Endodermal cell (in vitro differentiated cells): ENCODE data around the gene ALAS1. TPM values are rescaled to one million over a fixed set of nuclear protein-coding genes. Genes with fewer than 3 reads are reported as not detected.

Experiments
- DNase-seq: peaks from one replicate; pipeline ENCODE4 v3.0.0-alpha.2; 2017
- H3K27ac ChIP-seq: 2 replicates; pipeline ENCODE4 v1.5.1; 2013; ENCODE audit warnings: mild to moderate bottlenecking, low read depth, low read length, moderate library complexity
- H3K27me3 ChIP-seq: 2 replicates; pipeline ENCODE4 v1.6.1; 2013; ENCODE audit warnings: mild to moderate bottlenecking, low read length, moderate library complexity; ENCODE audit not compliant: insufficient read depth, control insufficient read depth, poor library complexity, severe bottlenecking
- H3K36me3 ChIP-seq: 2 replicates; pipeline ENCODE4 v1.7.0; 2013; ENCODE audit warnings: mild to moderate bottlenecking, low read length, moderate library complexity; ENCODE audit not compliant: control insufficient read depth, insufficient read depth
- H3K4me1 ChIP-seq: one replicate; pipeline ENCODE4 v1.7.0; 2013; ENCODE audit warnings: low read length; ENCODE audit not compliant: control insufficient read depth, insufficient read depth
- H3K4me3 ChIP-seq: 2 replicates; pipeline ENCODE4 v1.5.1; 2013; ENCODE audit warnings: mild to moderate bottlenecking, low read length, moderate library complexity
- H3K9ac ChIP-seq: 2 replicates; pipeline ENCODE4 v1.6.1; 2013; ENCODE audit warnings: mild to moderate bottlenecking, low read length, moderate library complexity; ENCODE audit not compliant: poor library complexity, severe bottlenecking; ENCODE audit errors: extremely low read depth
- H3K9me3 ChIP-seq: 2 replicates; pipeline ENCODE4 v1.6.1; 2013; ENCODE audit warnings: mild to moderate bottlenecking, low read length, moderate library complexity; ENCODE audit not compliant: control insufficient read depth
- H3K27ac Mint-ChIP-seq: 2 replicates; pipeline ENCODE4 v1.8.0; 2020; ENCODE audit warnings: mixed read lengths
- H3K27me3 Mint-ChIP-seq: 2 replicates; pipeline ENCODE4 v1.8.0; 2021; ENCODE audit warnings: mild to moderate bottlenecking, mixed read lengths; ENCODE audit not compliant: insufficient read depth
- H3K36me3 Mint-ChIP-seq: 2 replicates; pipeline ENCODE4 v1.8.0; 2020; ENCODE audit warnings: low read depth, mixed read lengths
- H3K4me1 Mint-ChIP-seq: 2 replicates; pipeline ENCODE4 v1.8.0; 2020; ENCODE audit warnings: mixed read lengths
- H3K4me3 Mint-ChIP-seq: 2 replicates; pipeline ENCODE4 v1.8.0; 2020; ENCODE audit warnings: mild to moderate bottlenecking, moderate library complexity, mixed read lengths
- H3K9me3 Mint-ChIP-seq: 2 replicates; pipeline ENCODE4 v1.8.0; 2020; ENCODE audit warnings: mild to moderate bottlenecking, mixed read lengths
- CTCF ChIP-seq: fragments of 200-600 bp; sonication (generic); conservative IDR thresholded peaks from 2 replicates; pipeline ENCODE4 v1.5.0; 2021; ENCODE audit warnings: antibody characterized with exemption, mild to moderate bottlenecking
- WGBS, 2 experiments: methylation state at CpG; one replicate each; pipeline versions ENCODE4 v1.1.5 to v1.1.7; 2013; ENCODE audit warnings: missing lambda C conversion rate in 2 of 2, mixed read lengths in 1 of 2; ENCODE audit not compliant: insufficient coverage in 1 of 2, insufficient read length in 1 of 2; 5-methylcytosine and 5-hydroxymethylcytosine counted together
- total RNA-seq, 2 donors: library from RNA; stranded (reverse); fragmentation: NEBNext Ultra II Directional in 1 of 2; extraction: Animal tissue kit (Norgen Biotek cat#: 25700) in 1 of 2; gene quantifications; 2 replicates in 1 of 2; 3 replicates in 1 of 2; pipeline ENCODE4 v1.2.1, GENCODE V29; 2021

ALAS1 gene
- total RNA-seq, 2 donors from 2014 or later = 33.6 to 50.1 TPM

- Histone ChIP-seq H3K36me3 (peaks cover 97% of the 10 kb centered on the region), H3K27me3 (no peaks in the 10 kb centered on the region), H3K27ac (no peak overlapping the region), H3K9ac (no peak overlapping the region), H3K4me1 (peaks cover 4% of the 10 kb centered on the region), H3K9me3 (no peaks in the 10 kb centered on the region), H3K4me3 (no peak overlapping the region)
- Mint-ChIP-seq H3K27me3 (no peaks in the 10 kb centered on the region), H3K36me3 (peaks cover 89% of the 10 kb centered on the region), H3K27ac (no peak overlapping the region), H3K4me3 (no peak overlapping the region), H3K4me1 (peaks cover 11% of the 10 kb centered on the region), H3K9me3 (no peaks in the 10 kb centered on the region)
- no peak for TF ChIP-seq CTCF
- 94 to 100% methylated on average over 1 to 4 of the region's 4 CpGs for WGBS, 2 experiments
- no peak for DNase-seq
Observed at GRCh38 chr3:52256622-52257021, 58.7 kb downstream of the ALAS1 start.

- H3K4me1 Mint-ChIP-seq = peaks cover 11% of the 10 kb centered on the region
- no peaks in the 10 kb centered on the region for H3K27me3 ChIP-seq
- peak overlapping the region; percentile 78 for H3K27ac Mint-ChIP-seq
- H3K9me3 Mint-ChIP-seq = no peaks in the 10 kb centered on the region
- no peak overlapping the region for H3K4me3 ChIP-seq
- no peaks in the 10 kb centered on the region for H3K9me3 ChIP-seq
- H3K36me3 Mint-ChIP-seq = peaks cover 87% of the 10 kb centered on the region
- peaks cover 4% of the 10 kb centered on the region for H3K4me1 ChIP-seq
- no peak overlapping the region for H3K27ac ChIP-seq
- DNase-seq = no peak
- H3K4me3 Mint-ChIP-seq = peak overlapping the region; percentile 23
- H3K27me3 Mint-ChIP-seq = no peaks in the 10 kb centered on the region
- H3K36me3 ChIP-seq = peaks cover 97% of the 10 kb centered on the region
- no peak for TF ChIP-seq CTCF
- H3K9ac ChIP-seq = no peak overlapping the region
- 87 to 96% methylated on average over 4 of the region's 4 CpGs for WGBS, 2 experiments
Observed at GRCh38 chr3:52257911-52258310, 60.0 kb downstream of the ALAS1 start.

- Mint-ChIP-seq H3K4me3 (no peak overlapping the region), H3K27ac (no peak overlapping the region), H3K4me1 (peaks cover 11% of the 10 kb centered on the region), H3K36me3 (peaks cover 85% of the 10 kb centered on the region), H3K9me3 (no peaks in the 10 kb centered on the region), H3K27me3 (no peaks in the 10 kb centered on the region)
- no peak for DNase-seq
- H3K27me3 ChIP-seq = no peaks in the 10 kb centered on the region
- H3K9ac ChIP-seq = no peak overlapping the region
- H3K4me1 ChIP-seq = peaks cover 4% of the 10 kb centered on the region
- H3K36me3 ChIP-seq = peaks cover 97% of the 10 kb centered on the region
- no peak overlapping the region for H3K4me3 ChIP-seq
- no peaks in the 10 kb centered on the region for H3K9me3 ChIP-seq
- H3K27ac ChIP-seq = no peak overlapping the region
- no peak for TF ChIP-seq CTCF
- WGBS, 2 experiments = 100% methylated on average over 1 of the region's 1 CpG; no CpG with 5 or more reads in 1 of the 2 experiments
Observed at GRCh38 chr3:52259035-52259434, 61.1 kb downstream of the ALAS1 start.
